Fibroblast of the aortic adventitia (primary cell): ENCODE results near the gene CLCN1. TPM values are rescaled to one million over a fixed set of nuclear protein-coding genes. Genes with fewer than 3 reads are reported as not detected.
"Not testable (repeated sequence)": the region's sequence is repeated elsewhere in the genome, so short reads cannot be mapped to it uniquely, and the experiment has no call there.

Experiments used
- DNase-seq: peaks from one replicate; pipeline ENCODE4 v3.0.0-alpha.2; 2010; ENCODE audit warnings: low read depth
- H3K4me3 ChIP-seq: 2 replicates; pipeline ENCODE4 v1.5.1; 2011; ENCODE audit warnings: low read depth, mild to moderate bottlenecking, control low read depth, low read length, moderate library complexity
- total RNA-seq: library from RNA; depleted of rRNA; stranded (reverse); fragments of >200 nt; gene quantifications from 2 replicates; pipeline ENCODE4 v1.2.3, GENCODE V29; 2012; ENCODE audit warnings: low replicate concordance
- TF ChIP-seq, protein P1 (sequence below): IDR thresholded peaks from 2 replicates; pipeline ENCODE4 v1.5.1; 2011; ENCODE audit warnings: mild to moderate bottlenecking, low read length, control low read depth, inconsistent platforms; ENCODE audit not compliant: insufficient read depth

The CLCN1 gene
- total RNA-seq, 1 donor = not detected

DNA sequence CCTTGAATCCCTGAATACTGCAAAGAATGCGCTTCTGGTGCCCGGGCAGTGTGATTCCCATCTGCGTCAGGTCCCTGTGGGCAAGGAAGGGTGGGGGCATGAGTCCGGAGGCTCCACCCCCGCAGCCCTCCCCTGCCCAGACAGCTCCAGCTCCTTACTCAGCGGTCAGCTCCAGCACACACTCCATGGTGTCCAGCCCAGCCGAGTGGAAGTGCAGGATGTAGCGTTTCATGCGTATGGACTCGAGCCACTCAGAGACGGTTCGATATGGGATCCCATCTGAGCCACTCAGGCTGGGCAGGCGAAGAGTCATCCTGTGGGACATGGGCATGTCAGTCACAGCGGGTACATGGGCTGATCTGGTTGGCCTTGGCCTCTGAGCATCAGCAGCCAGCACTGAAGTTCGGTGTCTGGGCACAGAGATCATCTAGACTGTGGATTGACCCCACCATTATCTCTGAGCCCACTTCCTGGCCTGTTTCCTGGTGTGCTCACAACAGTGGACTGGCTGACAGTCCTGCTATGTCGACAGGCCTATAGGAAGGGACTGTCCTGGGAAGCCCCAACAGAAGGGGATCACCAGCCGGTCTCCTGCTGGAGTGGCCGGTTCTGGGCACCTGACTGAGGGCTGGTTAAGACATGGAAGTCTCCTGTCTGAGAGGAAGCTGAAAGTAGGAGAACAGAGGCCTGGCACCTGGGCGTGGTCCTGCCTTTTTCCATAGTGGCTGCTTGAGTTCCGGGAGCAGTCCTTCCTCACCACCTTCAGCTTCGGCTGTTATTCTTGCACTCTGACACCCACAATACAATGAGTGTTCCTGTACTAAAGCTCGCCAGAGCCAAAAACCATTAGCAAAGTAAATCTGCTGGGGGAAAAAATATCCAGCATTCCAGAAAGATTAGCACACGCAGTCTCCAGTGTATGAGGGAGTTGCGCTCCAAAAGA, 75.8 kb downstream of the CLCN1 start:
- peak overlapping the region; percentile 40 for H3K4me3 ChIP-seq
- TF ChIP-seq, protein P1, sequence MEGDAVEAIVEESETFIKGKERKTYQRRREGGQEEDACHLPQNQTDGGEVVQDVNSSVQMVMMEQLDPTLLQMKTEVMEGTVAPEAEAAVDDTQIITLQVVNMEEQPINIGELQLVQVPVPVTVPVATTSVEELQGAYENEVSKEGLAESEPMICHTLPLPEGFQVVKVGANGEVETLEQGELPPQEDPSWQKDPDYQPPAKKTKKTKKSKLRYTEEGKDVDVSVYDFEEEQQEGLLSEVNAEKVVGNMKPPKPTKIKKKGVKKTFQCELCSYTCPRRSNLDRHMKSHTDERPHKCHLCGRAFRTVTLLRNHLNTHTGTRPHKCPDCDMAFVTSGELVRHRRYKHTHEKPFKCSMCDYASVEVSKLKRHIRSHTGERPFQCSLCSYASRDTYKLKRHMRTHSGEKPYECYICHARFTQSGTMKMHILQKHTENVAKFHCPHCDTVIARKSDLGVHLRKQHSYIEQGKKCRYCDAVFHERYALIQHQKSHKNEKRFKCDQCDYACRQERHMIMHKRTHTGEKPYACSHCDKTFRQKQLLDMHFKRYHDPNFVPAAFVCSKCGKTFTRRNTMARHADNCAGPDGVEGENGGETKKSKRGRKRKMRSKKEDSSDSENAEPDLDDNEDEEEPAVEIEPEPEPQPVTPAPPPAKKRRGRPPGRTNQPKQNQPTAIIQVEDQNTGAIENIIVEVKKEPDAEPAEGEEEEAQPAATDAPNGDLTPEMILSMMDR = no peak
- peak; percentile 95 for DNase-seq

DNA sequence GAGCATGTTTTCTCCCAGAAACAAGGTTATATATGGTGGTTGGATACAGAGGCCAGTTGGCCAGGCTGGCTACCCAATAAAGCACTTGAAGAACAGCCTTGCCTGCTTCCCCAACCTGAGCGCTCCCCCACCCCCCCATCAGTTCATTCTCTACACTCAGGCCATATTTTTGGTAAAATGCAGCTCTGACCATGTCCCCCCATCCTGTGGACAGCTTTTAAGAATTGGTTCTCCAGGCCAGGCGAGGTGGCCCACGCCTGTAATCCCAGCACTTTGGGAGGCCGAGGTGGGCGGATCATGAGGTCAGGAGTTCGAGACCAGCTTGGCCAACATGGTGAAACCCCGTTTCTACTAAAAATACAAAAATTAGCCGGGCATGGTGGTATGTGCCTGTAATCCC, 76.5 kb downstream of the CLCN1 start:
- not testable (repeated sequence) for DNase-seq, H3K4me3 ChIP-seq

DNA sequence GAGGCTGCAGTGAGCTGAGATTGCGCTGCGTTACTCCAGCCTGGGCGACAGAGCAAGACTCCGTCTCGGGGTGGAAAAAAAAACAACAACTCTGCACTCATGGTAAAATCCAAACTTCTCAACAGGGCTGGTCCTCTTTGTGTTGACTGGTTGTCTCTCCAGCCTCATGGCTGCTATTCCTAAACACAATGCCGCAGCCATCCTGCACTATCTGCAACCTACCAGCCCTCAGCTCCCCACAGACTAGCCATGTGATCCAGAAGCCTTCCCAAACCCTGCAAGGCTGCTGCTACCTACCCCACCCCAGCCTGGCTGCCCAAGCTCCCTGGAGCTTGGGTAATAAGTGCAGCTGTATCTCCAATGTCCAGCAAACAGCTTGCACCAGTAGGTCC, 77.0 kb downstream of the CLCN1 start:
- no peak overlapping the region for H3K4me3 ChIP-seq
- TF ChIP-seq, protein P1 = no peak
- no peak for DNase-seq

DNA sequence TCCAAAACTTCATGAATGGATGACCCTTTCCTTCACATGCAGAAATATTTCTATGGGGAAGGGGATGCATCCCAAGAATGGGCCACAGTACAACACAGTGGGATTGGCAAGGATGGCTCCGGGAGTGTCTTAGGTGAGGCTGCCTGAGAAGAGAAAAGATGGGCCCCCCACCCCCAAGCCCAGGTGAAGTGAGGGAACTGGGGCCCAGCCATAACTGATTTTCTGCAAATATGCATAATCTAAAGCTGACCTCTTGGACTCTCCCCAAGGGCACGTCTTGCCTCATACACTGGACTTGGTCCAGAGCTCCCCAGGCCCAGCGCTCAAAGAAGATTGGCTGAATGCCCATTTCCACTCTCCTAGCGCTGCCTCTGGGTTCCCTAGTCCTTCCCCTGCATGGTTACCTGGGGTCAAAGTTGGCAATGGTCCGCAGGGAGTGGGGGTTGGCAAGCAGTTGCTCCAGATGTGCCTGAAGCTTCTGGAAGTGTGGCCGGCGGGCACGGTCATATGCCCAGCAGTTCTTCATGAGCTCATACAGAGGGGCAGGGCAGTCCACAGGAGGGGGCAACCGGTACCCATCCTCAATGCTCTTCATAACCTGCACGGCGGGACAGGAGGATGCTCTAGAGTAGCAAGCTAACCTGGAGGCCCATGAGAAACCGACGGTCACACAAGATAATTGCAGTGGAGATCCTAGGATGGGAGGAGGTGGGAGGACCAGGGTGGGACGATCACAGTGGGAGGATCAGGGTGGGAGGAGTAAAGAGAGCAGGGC, 77.5 kb downstream of the CLCN1 start:
- peak; percentile 53 for DNase-seq
- no peak overlapping the region for H3K4me3 ChIP-seq
- TF ChIP-seq, protein P1 = no peak

DNA sequence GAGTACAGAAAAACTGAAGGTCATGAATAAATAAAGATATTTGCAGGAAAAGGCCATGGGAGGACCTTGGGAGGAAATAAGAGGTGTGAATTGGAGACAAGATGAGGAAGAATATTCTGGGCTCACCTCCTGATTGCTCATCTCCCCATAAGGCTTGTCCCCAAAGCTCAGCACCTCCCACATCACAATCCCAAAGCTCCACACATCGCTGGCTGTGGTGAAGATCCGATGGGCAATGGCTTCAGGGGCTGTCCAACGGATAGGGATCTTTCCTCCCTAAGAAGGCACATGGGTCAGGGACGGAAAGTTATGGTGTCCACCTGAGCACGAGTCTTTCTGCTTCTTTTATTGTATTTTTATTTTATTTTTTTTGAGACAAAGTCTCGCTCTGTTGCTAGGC, 78.2 kb downstream of the CLCN1 start:
- TF ChIP-seq, protein P1 = no peak
- no peak for DNase-seq
- H3K4me3 ChIP-seq = no peak overlapping the region

DNA sequence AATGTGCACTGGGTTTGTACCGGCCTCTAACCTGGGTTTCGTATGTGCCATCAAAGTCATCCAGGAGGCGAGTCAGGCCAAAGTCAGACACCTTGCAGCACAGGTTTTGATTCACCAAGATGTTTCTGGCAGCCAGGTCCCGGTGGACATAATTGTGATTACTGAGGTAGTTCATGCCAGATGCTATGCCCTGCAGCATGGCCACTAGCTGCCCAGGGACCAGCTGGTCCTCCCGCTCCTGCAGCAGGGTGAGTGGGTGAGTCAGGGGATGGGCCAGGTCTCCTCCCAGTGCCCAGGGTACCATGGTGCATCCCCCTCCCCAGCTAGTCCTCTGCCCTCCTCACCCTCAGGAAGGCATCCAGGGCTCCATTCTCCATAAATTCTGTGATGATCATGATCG, 78.9 kb downstream of the CLCN1 start:
- no peak overlapping the region for H3K4me3 ChIP-seq
- TF ChIP-seq, protein P1 = no peak
- no peak for DNase-seq
